Measurements from ENCODE around the gene SEPSECS.
"Not testable (repeated sequence)": the region's sequence is repeated elsewhere in the genome, so short reads cannot be mapped to it uniquely, and the experiment has no call there.

SEPSECS gene

DNA sequence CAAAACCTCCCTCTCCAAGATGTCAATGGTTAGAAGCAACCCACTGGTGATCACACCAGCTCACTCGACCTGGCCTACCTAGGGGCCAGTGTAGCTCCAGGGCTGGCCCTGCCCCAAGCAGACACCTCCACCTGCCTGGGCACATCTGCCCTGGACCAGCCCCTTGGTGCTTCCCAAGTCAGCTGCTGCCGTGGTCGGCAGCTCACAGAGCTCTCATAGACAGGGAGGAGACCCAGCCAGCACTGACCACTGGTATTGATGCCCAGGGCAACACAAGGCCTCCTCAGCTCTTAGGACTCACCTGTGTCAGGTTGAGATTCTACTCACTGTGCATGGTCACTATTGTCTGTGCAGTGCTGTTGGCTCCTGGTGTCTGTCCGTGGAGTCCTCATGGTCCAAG, 51.7 kb downstream of the SEPSECS start:
- no peak for DNase-seq

- peak; percentile 51 for DNase-seq
Observed at GRCh38 chr4:25107827-25108516, 52.3 kb downstream of the SEPSECS start.

- no peak for DNase-seq
Observed at GRCh38 chr4:25106363-25107151, 53.7 kb downstream of the SEPSECS start.

DNA sequence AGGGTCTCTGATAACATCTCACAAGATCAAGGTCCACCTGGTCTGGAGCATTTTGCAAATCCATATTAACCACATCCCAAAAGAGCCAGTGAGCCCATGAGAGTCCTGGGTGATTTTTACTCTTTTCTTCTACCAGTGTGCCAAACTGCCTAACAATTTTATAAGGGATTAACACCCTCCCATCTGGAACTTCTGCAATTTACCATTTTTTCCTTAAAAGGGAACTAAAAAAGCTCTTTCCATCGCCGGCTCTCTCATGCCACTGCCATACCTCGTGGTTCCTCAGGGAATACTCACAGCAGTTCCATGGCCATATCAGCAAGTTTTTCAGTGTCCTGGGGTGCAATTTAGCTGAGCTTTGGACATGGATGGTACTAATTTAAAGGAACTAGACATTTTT, 55.7 kb downstream of the SEPSECS start:
- DNase-seq, result no peak

DNA sequence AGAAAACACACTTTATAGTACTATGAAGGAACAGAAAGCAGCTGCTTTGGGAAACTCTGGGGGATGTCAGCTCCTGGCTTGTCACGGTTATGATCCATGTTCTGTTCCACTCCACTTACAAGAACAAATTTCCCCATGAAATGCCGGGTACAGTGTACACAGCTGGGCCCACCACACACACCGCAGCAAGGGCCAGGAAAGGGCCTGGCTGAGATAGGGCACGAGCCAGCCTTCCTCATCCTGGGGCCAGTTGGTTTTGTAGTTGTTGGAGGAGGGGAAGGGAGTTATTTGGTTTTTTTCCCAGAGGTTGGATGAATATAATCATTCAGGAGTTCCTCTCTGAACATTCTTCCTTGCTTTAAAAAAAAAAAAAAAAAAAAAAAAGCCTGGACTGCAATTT, 56.8 kb downstream of the SEPSECS start:
- no peak for DNase-seq

GRCh38 chr4:25101836-25102235, 58.4 kb downstream of the SEPSECS start:
- DNase-seq, result no peak

GRCh38 chr4:25100710-25101109, 59.5 kb downstream of the SEPSECS start:
- DNase-seq, result no peak

DNA sequence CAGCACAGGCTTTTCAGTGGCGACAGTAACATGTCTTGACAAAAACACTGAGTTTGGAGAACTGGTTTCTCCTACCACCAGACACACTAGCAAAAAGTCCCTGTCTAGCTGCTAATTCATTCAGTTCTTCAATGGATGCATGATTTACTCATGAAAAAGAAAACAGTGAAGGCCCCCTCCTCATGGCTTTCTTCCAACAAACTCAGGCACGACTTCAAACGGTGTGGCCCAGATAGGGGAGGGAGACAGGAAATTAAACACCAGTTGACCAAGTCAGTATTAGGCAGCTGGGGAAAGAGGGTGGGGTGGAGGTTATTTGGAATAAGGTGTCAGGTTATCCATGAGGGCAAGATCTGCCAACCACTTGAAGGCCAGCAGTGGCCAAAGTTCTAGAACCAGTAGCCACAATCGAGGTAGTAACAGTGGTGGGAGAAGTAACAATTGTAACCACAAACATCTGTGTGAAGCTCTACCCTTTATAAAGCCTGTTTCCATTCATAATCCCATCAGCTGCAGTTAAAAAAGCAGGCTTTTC, 60.2 kb downstream of the SEPSECS start:
- DNase-seq, result no peak

DNA sequence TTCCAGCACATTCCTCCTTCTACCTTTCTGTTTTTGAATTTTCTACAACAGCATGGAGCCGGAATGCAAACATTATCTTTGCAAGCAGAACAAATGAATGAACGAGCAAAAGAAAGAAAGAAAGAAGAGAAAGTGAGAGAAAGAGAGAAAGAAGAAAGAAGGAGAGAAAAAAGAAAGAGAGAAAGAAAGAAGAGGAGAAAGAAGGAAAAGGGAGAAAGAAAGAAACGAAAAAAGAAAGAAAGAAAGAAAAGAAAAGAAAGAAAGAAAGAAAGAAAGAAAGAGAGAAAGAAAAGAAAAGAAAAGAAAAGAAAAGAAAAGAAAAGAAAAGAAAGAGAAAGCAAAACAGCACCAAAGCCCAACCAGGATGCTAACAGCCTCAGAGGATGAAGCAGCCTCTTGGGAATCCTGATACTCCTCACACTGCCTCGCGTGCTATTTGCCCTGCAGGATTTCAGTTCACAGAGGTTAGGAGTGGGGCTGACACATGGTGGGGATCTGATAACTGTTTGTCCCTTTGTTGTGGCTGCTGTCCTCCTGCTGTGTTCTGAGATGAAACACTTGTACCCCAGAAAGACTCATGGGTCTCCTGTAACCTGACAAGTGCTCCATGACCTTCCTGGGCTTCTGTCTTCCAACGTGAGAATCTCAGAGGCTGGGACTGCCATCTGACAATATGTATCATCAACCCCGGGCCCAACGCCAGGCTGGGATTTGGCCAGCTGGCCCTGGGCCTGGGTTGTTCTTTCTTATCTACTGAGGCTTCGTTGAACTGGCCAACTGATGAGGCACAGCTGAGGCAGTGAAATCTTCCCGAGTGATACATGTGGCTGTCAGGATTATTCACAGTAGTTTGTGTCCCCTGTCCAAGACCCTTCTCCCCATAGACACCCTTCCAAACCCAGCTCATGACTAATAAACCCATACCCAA, 61.0 kb downstream of the SEPSECS start:
- DNase-seq, result no peak

DNA sequence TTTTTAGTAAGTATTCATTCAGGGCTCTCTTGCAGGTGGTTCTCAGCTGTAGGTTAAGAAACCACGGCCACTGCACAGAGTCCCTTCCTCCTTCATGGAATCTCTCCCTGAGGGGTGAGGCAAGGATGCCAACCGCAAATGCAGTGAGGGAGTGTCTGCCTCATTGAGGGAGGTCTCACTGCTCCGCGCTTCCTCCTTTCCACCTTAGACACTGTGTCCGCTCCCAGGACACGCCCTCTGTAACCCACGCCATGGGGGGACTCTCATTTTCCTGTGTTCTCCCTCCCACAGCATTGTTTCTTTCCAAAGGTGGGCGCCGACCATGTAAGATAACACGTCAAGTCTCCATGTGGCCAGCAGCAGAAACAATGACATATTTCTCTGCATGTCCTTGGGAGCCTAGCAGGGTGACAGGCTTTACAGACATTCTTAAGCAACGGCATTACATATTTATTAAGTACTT, 63.2 kb downstream of the SEPSECS start:
- no peak for DNase-seq

DNA sequence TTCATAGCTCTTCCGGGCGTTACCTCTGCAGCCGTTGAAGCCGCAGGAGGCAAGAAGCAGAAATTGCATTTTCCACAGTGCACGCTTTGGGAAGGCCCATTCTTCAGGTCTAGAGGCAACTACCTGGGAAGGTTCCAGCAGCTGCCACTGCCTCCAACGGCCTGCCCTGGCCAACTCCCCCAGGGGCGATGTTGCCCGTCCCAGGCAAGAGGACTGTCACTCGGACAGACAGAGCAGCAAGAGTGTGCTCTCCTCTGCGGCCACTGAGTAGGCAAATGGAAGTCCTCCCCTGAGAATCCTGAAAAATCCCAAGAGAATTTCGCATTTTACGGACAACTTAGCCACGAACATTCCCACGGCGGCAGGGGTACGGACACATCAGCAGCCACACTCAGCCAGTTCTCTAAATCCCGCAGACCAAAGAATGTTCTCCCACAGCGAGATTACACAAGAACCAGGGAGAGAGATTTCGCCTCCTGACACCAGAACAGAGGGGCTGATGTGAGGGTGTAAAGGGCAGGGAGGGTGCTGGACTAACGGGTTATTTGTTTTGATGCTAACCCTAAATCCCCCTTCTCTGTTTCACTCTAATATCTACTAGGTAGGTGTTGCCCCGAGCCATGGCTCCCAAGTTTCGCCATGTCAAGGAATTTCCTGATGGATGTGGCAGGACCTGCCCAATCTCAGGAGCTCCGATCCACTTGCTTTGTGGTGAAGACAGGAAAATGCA, 63.8 kb downstream of the SEPSECS start:
- DNase-seq, result no peak

DNA sequence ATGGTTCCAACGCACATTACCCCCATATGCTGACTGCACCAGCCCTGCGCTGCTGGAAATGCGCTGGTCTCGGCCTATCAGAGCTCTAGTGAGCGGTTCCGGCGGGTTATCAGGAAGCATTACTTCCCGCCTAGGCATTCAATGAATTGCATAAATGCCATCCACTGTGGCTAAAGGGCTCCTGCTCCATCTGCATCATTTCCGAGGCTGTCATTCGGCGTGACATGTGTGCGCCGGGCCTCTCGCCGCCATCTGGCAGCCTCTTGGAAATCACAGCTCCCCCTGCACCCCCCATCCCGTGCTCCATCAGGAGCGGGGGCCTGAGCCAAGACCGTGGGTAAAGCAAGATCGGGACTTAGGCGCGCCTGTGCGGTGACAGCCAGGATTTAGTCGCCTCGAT, 64.4 kb downstream of the SEPSECS start:
- DNase-seq, result peak; percentile 80

GRCh38 chr4:25092139-25092538, 68.1 kb downstream of the SEPSECS start:
- peak; percentile 13 for DNase-seq

GRCh38 chr4:25090516-25090915, 69.7 kb downstream of the SEPSECS start:
- no peak for DNase-seq

GRCh38 chr4:25089051-25089763, 71.0 kb downstream of the SEPSECS start:
- no peak for DNase-seq

- peak; percentile 37 for DNase-seq
Observed at GRCh38 chr4:25088093-25088952, 71.9 kb downstream of the SEPSECS start.

GRCh38 chr4:25085671-25086070, 74.6 kb downstream of the SEPSECS start:
- DNase-seq, result no peak

GRCh38 chr4:25083441-25083840, 76.8 kb downstream of the SEPSECS start:
- DNase-seq, result not testable (repeated sequence)

GRCh38 chr4:25081866-25082471, 78.3 kb downstream of the SEPSECS start:
- DNase-seq, result no peak

- DNase-seq, result no peak
Observed at GRCh38 chr4:25080571-25080970, 79.7 kb downstream of the SEPSECS start.

Measured in NCI-H2171 treated with DMSO at 0.1 percent for 48 hours (cell line).